ENCODE measurements around the gene TBC1D8. TPM values are rescaled to one million over a fixed set of nuclear protein-coding genes. Genes with fewer than 3 reads are reported as not detected.

Gene TBC1D8
- total and polyA plus RNA-seq, 4 donors, result 10.4 to 38.6 (median 13.4) TPM

DNA sequence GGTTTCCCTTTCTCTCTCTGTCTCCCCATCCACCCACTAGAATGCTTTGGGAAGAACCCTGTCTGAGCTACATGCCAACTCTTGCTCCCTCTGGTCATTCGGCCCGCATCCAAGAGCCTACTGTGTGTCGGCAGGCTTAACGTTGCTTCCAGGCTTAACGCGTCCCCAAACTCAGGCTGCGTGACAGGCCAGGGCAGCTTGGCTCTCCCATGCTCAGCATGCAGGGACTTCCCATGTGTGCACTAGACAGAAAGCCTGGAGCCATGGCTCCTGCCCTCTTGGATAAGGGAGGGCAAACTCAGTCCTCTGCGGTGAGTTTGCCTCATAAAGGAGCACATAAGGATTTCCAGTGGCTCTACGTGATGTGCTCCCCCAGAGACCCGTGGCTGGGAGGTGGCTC, 105.9 kb downstream of the TBC1D8 start:
- TF ChIP-seq RXRA (IDR thresholded peaks at IDR 0.05) (no peak), FOXA2 (IDR thresholded peaks at IDR 0.05) (no peak)
- Histone ChIP-seq H3K27me3 (ENCODE audit: control insufficient read depth in 4 of 4, insufficient read depth in 4 of 4, low read length in 3 of 4) (no peaks in the 10 kb centered on the region), H3K4me3 (ENCODE audit: low read depth in 1 of 3, low read length in 3 of 3) (no peak overlapping the region), H3K4me1 (ENCODE audit: control insufficient read depth in 4 of 4, insufficient read depth in 4 of 4, low read length in 3 of 4) (no peaks in the 10 kb centered on the region), H3K9me3 (ENCODE audit: control insufficient read depth in 4 of 4, low read length in 3 of 4) (no peaks in the 10 kb centered on the region), H3K36me3 (ENCODE audit: control insufficient read depth in 4 of 4, insufficient read depth in 3 of 4, low read depth in 1 of 4, low read length in 3 of 4) (peaks cover 0 to 20% (median 9%) of the 10 kb centered on the region in 4 donors), H3K9ac (ENCODE audit: low read depth in 1 of 2, low read length in 2 of 2) (no peak overlapping the region), H3K27ac (ENCODE audit: low read depth in 1 of 2, low read length in 2 of 2) (no peak overlapping the region)
- 90% methylated on average over 10 of the region's 10 CpGs for WGBS
- DNase-seq (ENCODE audit: low spot score), result no peak

DNA sequence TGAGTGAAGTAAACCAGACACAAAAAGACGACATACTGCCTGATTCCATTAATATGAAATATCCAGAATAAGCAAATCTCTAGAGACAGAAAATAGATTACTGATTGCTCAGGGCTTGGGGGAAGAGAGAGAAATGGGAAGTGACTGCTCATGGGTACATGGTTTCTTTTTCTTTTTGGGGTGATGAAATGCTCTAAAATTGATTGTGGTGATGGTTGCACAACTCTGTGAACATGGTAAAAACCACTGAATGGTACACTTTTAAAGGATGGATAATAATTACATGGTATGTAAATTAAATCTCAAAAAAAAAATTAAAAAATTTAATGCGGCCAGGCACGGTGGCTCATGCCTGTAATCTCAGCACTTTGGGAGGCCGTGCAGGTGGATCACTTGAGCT, 109.8 kb downstream of the TBC1D8 start:
- H3K36me3 ChIP-seq (ENCODE audit: control insufficient read depth in 4 of 4, insufficient read depth in 3 of 4, low read depth in 1 of 4, low read length in 3 of 4), result peaks cover 0 to 24% (median 11%) of the 10 kb centered on the region in 4 donors
- H3K4me3 ChIP-seq (ENCODE audit: low read depth in 1 of 3, low read length in 3 of 3), result no peak overlapping the region
- H3K27me3 ChIP-seq (ENCODE audit: control insufficient read depth in 4 of 4, insufficient read depth in 4 of 4, low read length in 3 of 4), result no peaks in the 10 kb centered on the region
- no peak for TF ChIP-seq TAF1 (conservative IDR thresholded peaks at IDR 0.05)
- peak in 1 of 2 donors; percentile 34 for TF ChIP-seq RAD21 (IDR thresholded peaks at IDR 0.05)
- H3K9me3 ChIP-seq (ENCODE audit: control insufficient read depth in 4 of 4, low read length in 3 of 4), result no peaks in the 10 kb centered on the region
- DNase-seq (ENCODE audit: low spot score), result no peak
- peaks cover 0 to 2% (median 0%) of the 10 kb centered on the region in 4 donors for H3K4me1 ChIP-seq (ENCODE audit: control insufficient read depth in 4 of 4, insufficient read depth in 4 of 4, low read length in 3 of 4)
- H3K9ac ChIP-seq (ENCODE audit: low read depth in 1 of 2, low read length in 2 of 2), result no peak overlapping the region
- WGBS, result 87% methylated on average over 4 of the region's 4 CpGs
- H3K27ac ChIP-seq (ENCODE audit: low read depth in 1 of 2, low read length in 2 of 2), result peak overlapping the region in 1 of 2 donors; percentile 26

DNA sequence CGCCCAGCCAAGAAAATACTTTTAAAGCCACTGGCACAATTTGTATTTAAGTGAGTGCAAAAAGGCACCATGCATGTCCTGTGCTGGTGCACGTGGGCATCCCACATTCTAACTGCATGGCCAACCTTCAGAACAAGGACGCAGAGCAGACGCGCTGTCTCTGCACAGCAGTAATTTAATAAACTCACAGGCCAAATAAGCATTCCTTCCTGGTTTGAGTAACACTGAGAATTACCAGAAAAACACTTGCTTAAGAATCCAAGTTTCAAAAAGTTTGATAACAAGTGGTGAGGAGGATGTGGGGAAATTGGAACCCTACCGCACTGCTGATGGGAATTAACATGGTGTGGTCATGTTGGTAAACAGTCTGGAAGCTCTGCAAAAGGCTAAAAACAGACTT, 110.4 kb downstream of the TBC1D8 start:
- no peak overlapping the region for H3K4me3 ChIP-seq (ENCODE audit: low read depth in 1 of 3, low read length in 3 of 3)
- no peaks in the 10 kb centered on the region for H3K27me3 ChIP-seq (ENCODE audit: control insufficient read depth in 4 of 4, insufficient read depth in 4 of 4, low read length in 3 of 4)
- 92% methylated on average over 6 of the region's 6 CpGs for WGBS
- no peaks in the 10 kb centered on the region for H3K9me3 ChIP-seq (ENCODE audit: control insufficient read depth in 4 of 4, low read length in 3 of 4)
- TF ChIP-seq RXRA (IDR thresholded peaks at IDR 0.05) (no peak), FOXA2 (IDR thresholded peaks at IDR 0.05) (no peak), FOXA1 (IDR thresholded peaks at IDR 0.05) (no peak), EGR1 (IDR thresholded peaks at IDR 0.05; ENCODE audit: low read depth in 2 of 2) (no peak), YY1 (IDR thresholded peaks at IDR 0.05) (no peak), TAF1 (conservative IDR thresholded peaks at IDR 0.05) (no peak), GABPA (IDR thresholded peaks at IDR 0.05 in 1 of 2, conservative IDR thresholded peaks at IDR 0.05 in 1 of 2) (no peak), RAD21 (IDR thresholded peaks at IDR 0.05) (no peak), SP1 (IDR thresholded peaks at IDR 0.05) (no peak), HNF4A (conservative IDR thresholded peaks at IDR 0.05) (no peak), HNF4G (IDR thresholded peaks at IDR 0.05) (no peak), JUND (IDR thresholded peaks at IDR 0.05) (no peak), NR2F2 (IDR thresholded peaks at IDR 0.05) (no peak)
- TF ChIP-seq, protein P1, sequence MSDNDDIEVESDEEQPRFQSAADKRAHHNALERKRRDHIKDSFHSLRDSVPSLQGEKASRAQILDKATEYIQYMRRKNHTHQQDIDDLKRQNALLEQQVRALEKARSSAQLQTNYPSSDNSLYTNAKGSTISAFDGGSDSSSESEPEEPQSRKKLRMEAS (IDR thresholded peaks at IDR 0.05), result no peak
- TF ChIP-seq, protein P2, sequence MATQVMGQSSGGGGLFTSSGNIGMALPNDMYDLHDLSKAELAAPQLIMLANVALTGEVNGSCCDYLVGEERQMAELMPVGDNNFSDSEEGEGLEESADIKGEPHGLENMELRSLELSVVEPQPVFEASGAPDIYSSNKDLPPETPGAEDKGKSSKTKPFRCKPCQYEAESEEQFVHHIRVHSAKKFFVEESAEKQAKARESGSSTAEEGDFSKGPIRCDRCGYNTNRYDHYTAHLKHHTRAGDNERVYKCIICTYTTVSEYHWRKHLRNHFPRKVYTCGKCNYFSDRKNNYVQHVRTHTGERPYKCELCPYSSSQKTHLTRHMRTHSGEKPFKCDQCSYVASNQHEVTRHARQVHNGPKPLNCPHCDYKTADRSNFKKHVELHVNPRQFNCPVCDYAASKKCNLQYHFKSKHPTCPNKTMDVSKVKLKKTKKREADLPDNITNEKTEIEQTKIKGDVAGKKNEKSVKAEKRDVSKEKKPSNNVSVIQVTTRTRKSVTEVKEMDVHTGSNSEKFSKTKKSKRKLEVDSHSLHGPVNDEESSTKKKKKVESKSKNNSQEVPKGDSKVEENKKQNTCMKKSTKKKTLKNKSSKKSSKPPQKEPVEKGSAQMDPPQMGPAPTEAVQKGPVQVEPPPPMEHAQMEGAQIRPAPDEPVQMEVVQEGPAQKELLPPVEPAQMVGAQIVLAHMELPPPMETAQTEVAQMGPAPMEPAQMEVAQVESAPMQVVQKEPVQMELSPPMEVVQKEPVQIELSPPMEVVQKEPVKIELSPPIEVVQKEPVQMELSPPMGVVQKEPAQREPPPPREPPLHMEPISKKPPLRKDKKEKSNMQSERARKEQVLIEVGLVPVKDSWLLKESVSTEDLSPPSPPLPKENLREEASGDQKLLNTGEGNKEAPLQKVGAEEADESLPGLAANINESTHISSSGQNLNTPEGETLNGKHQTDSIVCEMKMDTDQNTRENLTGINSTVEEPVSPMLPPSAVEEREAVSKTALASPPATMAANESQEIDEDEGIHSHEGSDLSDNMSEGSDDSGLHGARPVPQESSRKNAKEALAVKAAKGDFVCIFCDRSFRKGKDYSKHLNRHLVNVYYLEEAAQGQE (IDR thresholded peaks at IDR 0.05), result no peak
- TF ChIP-seq, protein P3, sequence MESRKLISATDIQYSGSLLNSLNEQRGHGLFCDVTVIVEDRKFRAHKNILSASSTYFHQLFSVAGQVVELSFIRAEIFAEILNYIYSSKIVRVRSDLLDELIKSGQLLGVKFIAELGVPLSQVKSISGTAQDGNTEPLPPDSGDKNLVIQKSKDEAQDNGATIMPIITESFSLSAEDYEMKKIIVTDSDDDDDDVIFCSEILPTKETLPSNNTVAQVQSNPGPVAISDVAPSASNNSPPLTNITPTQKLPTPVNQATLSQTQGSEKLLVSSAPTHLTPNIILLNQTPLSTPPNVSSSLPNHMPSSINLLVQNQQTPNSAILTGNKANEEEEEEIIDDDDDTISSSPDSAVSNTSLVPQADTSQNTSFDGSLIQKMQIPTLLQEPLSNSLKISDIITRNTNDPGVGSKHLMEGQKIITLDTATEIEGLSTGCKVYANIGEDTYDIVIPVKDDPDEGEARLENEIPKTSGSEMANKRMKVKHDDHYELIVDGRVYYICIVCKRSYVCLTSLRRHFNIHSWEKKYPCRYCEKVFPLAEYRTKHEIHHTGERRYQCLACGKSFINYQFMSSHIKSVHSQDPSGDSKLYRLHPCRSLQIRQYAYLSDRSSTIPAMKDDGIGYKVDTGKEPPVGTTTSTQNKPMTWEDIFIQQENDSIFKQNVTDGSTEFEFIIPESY (IDR thresholded peaks at IDR 0.05), result no peak
- TF ChIP-seq, protein P4, sequence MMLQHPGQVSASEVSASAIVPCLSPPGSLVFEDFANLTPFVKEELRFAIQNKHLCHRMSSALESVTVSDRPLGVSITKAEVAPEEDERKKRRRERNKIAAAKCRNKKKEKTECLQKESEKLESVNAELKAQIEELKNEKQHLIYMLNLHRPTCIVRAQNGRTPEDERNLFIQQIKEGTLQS (IDR thresholded peaks at IDR 0.05), result no peak
- TF ChIP-seq, protein P5, sequence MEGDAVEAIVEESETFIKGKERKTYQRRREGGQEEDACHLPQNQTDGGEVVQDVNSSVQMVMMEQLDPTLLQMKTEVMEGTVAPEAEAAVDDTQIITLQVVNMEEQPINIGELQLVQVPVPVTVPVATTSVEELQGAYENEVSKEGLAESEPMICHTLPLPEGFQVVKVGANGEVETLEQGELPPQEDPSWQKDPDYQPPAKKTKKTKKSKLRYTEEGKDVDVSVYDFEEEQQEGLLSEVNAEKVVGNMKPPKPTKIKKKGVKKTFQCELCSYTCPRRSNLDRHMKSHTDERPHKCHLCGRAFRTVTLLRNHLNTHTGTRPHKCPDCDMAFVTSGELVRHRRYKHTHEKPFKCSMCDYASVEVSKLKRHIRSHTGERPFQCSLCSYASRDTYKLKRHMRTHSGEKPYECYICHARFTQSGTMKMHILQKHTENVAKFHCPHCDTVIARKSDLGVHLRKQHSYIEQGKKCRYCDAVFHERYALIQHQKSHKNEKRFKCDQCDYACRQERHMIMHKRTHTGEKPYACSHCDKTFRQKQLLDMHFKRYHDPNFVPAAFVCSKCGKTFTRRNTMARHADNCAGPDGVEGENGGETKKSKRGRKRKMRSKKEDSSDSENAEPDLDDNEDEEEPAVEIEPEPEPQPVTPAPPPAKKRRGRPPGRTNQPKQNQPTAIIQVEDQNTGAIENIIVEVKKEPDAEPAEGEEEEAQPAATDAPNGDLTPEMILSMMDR (IDR thresholded peaks at IDR 0.05; ENCODE audit: low read depth, low read length, missing input control), result no peak
- DNase-seq (ENCODE audit: low spot score), result no peak
- peaks cover 0 to 2% (median 0%) of the 10 kb centered on the region in 4 donors for H3K4me1 ChIP-seq (ENCODE audit: control insufficient read depth in 4 of 4, insufficient read depth in 4 of 4, low read length in 3 of 4)
- peak overlapping the region in 1 of 2 donors; percentile 26 for H3K27ac ChIP-seq (ENCODE audit: low read depth in 1 of 2, low read length in 2 of 2)
- H3K36me3 ChIP-seq (ENCODE audit: control insufficient read depth in 4 of 4, insufficient read depth in 3 of 4, low read depth in 1 of 4, low read length in 3 of 4), result peaks cover 2 to 26% (median 14%) of the 10 kb centered on the region in 4 donors
- no peak overlapping the region for H3K9ac ChIP-seq (ENCODE audit: low read depth in 1 of 2, low read length in 2 of 2)
